Activated CD4-positive, alpha-beta T cell treated with anti-CD3 and anti-CD28 coated beads for 36 hours (primary cell): ENCODE results near the gene UNC5B. TPM values are rescaled to one million over a fixed set of nuclear protein-coding genes. Genes with fewer than 3 reads are reported as not detected.

Experiments used
- ATAC-seq: fragments of 200-7000 bp; cut with Tn5 transposase; one replicate; pipeline ENCODE4 v1.10.0; 2021; ENCODE audit warnings: mild to moderate bottlenecking, moderate library complexity
- CTCF ChIA-PET: fragments of 350-600 bp; sonication (Branson Sonifier 250); formaldehyde crosslinking; loops from one replicate; lab custom pipeline; 2021; ENCODE audit warnings: antibody characterized with exemption; lab: Charles Lee
- POLR2A ChIA-PET: fragments of 350-600 bp; sonication (Branson Sonifier 250); formaldehyde crosslinking; loops from one replicate; lab custom pipeline; 2021; ENCODE audit warnings: antibody characterized with exemption, inconsistent platforms; lab: Charles Lee
- DNase-seq: peaks from one replicate; pipeline ENCODE4 v3.0.0-alpha.2; 2020
- H3K27ac Mint-ChIP-seq: one replicate; pipeline ENCODE4 v1.8.0; 2021; ENCODE audit warnings: mixed read lengths
- H3K27me3 Mint-ChIP-seq: one replicate; pipeline ENCODE4 v1.8.0; 2021; ENCODE audit warnings: mixed read lengths
- H3K36me3 Mint-ChIP-seq: one replicate; pipeline ENCODE4 v1.8.0; 2021; ENCODE audit warnings: low read depth, mixed read lengths
- H3K4me1 Mint-ChIP-seq: one replicate; pipeline ENCODE4 v1.8.0; 2021; ENCODE audit warnings: mixed read lengths
- H3K4me3 Mint-ChIP-seq: one replicate; pipeline ENCODE4 v1.8.0; 2021; ENCODE audit warnings: mild to moderate bottlenecking, moderate library complexity, mixed read lengths
- H3K9me3 Mint-ChIP-seq: one replicate; pipeline ENCODE4 v1.8.0; 2021; ENCODE audit warnings: low read depth, mixed read lengths
- intact Hi-C, 2 experiments: fragments of 100-400 bp; cut with DNase I in 1 of 2; cut with micrococcal nuclease in 1 of 2; formaldehyde crosslinking; loops; one replicate each; pipeline versions ENCODE4 v1.14.2 to v1.15.1; 2022 to 2024; cut with DNase I, micrococcal nuclease
- total RNA-seq, 2 experiments: library from RNA; stranded (reverse); gene quantifications; one replicate each; pipeline ENCODE4 v1.2.3, GENCODE V29; 2021

The UNC5B gene
- total RNA-seq, 2 experiments from 2014 or later: 0.05 to 0.09 TPM

- Mint-ChIP-seq H3K9me3 (no peaks in the 10 kb centered on the region), H3K4me3 (no peak overlapping the region), H3K36me3 (no peaks in the 10 kb centered on the region), H3K27ac (no peak overlapping the region), H3K4me1 (no peaks in the 10 kb centered on the region), H3K27me3 (no peaks in the 10 kb centered on the region)
- CTCF ChIA-PET: no interaction called here
- no peak for ATAC-seq
- DNase-seq: no peak
- POLR2A ChIA-PET: no interaction called here
- intact Hi-C loops: no loop called here
Observed at GRCh38 chr10:71251319-71251718, 38.9 kb downstream of the UNC5B start.

- intact Hi-C loops: no loop called here
- no peaks in the 10 kb centered on the region for H3K9me3 Mint-ChIP-seq
- ATAC-seq: no peak
Observed at GRCh38 chr10:71252220-71252619, 39.9 kb downstream of the UNC5B start.

GRCh38 chr10:71253981-71254818 lies 41.8 kb downstream of the UNC5B start:
- ChIA-PET CTCF (interaction anchor here (0.6 kb wide), 1 partner anchor 560 kb away, joined by 3 read pairs; no protein-coding TSS in a partner anchor), POLR2A (no interaction called here)
- H3K27me3 Mint-ChIP-seq: no peaks in the 10 kb centered on the region
- no peaks in the 10 kb centered on the region for H3K36me3 Mint-ChIP-seq
- no peaks in the 10 kb centered on the region for H3K9me3 Mint-ChIP-seq
- H3K4me1 Mint-ChIP-seq: no peaks in the 10 kb centered on the region
- H3K4me3 Mint-ChIP-seq: no peak overlapping the region
- no peak overlapping the region for H3K27ac Mint-ChIP-seq
- intact Hi-C loops: no loop called here
- no peak for ATAC-seq
- no peak for DNase-seq

More at GRCh38 chr10:71252220-71252619, 39.9 kb downstream of the UNC5B start:
- CTCF ChIA-PET: interaction anchor here (1.0 kb wide), 1 partner anchor 133 kb away, joined by 4 read pairs; no protein-coding TSS in a partner anchor
- H3K36me3 Mint-ChIP-seq: no peaks in the 10 kb centered on the region
- H3K27ac Mint-ChIP-seq: no peak overlapping the region
- POLR2A ChIA-PET: no interaction called here
- no peak for DNase-seq
- H3K4me1 Mint-ChIP-seq: no peaks in the 10 kb centered on the region
- no peaks in the 10 kb centered on the region for H3K27me3 Mint-ChIP-seq
- no peak overlapping the region for H3K4me3 Mint-ChIP-seq

GRCh38 chr10:71254834-71255549 lies 42.6 kb downstream of the UNC5B start:
- no peaks in the 10 kb centered on the region for H3K36me3 Mint-ChIP-seq
- intact Hi-C loops: no loop called here
- no peak for DNase-seq
- H3K9me3 Mint-ChIP-seq: no peaks in the 10 kb centered on the region
- no peak overlapping the region for H3K4me3 Mint-ChIP-seq
- ChIA-PET CTCF (interaction anchor here (0.6 kb wide), 1 partner anchor 561 kb away, joined by 3 read pairs; no protein-coding TSS in a partner anchor), POLR2A (no interaction called here)
- no peak for ATAC-seq
- no peaks in the 10 kb centered on the region for H3K4me1 Mint-ChIP-seq
- no peak overlapping the region for H3K27ac Mint-ChIP-seq
- no peaks in the 10 kb centered on the region for H3K27me3 Mint-ChIP-seq

GRCh38 chr10:71255550-71255807 lies 43.1 kb downstream of the UNC5B start:
- Mint-ChIP-seq H3K27me3 (no peaks in the 10 kb centered on the region), H3K36me3 (no peaks in the 10 kb centered on the region), H3K27ac (no peak overlapping the region), H3K4me3 (no peak overlapping the region), H3K9me3 (no peaks in the 10 kb centered on the region), H3K4me1 (no peaks in the 10 kb centered on the region)
- no peak for DNase-seq
- no peak for ATAC-seq
- intact Hi-C loops: no loop called here
- ChIA-PET CTCF (no interaction called here), POLR2A (no interaction called here)

GRCh38 chr10:71255808-71256660 lies 43.7 kb downstream of the UNC5B start:
- Mint-ChIP-seq H3K9me3 (no peaks in the 10 kb centered on the region), H3K4me3 (no peak overlapping the region), H3K36me3 (no peaks in the 10 kb centered on the region), H3K27ac (no peak overlapping the region), H3K4me1 (no peaks in the 10 kb centered on the region), H3K27me3 (no peaks in the 10 kb centered on the region)
- ATAC-seq: no peak
- DNase-seq: no peak
- ChIA-PET CTCF (no interaction called here), POLR2A (no interaction called here)
- intact Hi-C loops: no loop called here

GRCh38 chr10:71256661-71257318 lies 44.4 kb downstream of the UNC5B start:
- no peaks in the 10 kb centered on the region for H3K27me3 Mint-ChIP-seq
- H3K36me3 Mint-ChIP-seq: no peaks in the 10 kb centered on the region
- no peak overlapping the region for H3K4me3 Mint-ChIP-seq
- no peaks in the 10 kb centered on the region for H3K9me3 Mint-ChIP-seq
- ChIA-PET CTCF (no interaction called here), POLR2A (no interaction called here)
- H3K4me1 Mint-ChIP-seq: no peaks in the 10 kb centered on the region
- ATAC-seq (no peak), DNase-seq (no peak)
- intact Hi-C loops: no loop called here
- no peak overlapping the region for H3K27ac Mint-ChIP-seq

- ChIA-PET POLR2A (no interaction called here), CTCF (interaction anchor here (1.1 kb wide), 1 partner anchor 48 kb away, joined by 4 read pairs; no protein-coding TSS in a partner anchor)
- intact Hi-C loops: no loop called here
- Mint-ChIP-seq H3K27ac (no peak overlapping the region), H3K4me1 (no peaks in the 10 kb centered on the region), H3K4me3 (no peak overlapping the region), H3K36me3 (no peaks in the 10 kb centered on the region), H3K9me3 (no peaks in the 10 kb centered on the region), H3K27me3 (no peaks in the 10 kb centered on the region)
- ATAC-seq (no peak), DNase-seq (no peak)
Observed at GRCh38 chr10:71257319-71257997, 45.1 kb downstream of the UNC5B start.

GRCh38 chr10:71258046-71258445 lies 45.7 kb downstream of the UNC5B start:
- intact Hi-C loops: no loop called here
- Mint-ChIP-seq H3K27ac (no peak overlapping the region), H3K4me3 (no peak overlapping the region), H3K36me3 (no peaks in the 10 kb centered on the region), H3K9me3 (no peaks in the 10 kb centered on the region), H3K4me1 (no peaks in the 10 kb centered on the region), H3K27me3 (no peaks in the 10 kb centered on the region)
- DNase-seq: no peak
- ATAC-seq: no peak
- CTCF ChIA-PET: interaction anchor here (1.1 kb wide), 1 partner anchor 49 kb away, joined by 4 read pairs; no protein-coding TSS in a partner anchor
- POLR2A ChIA-PET: no interaction called here

- H3K27me3 Mint-ChIP-seq: no peaks in the 10 kb centered on the region
- H3K27ac Mint-ChIP-seq: no peak overlapping the region
- ATAC-seq (no peak), DNase-seq (no peak)
- H3K4me3 Mint-ChIP-seq: no peak overlapping the region
- no peaks in the 10 kb centered on the region for H3K36me3 Mint-ChIP-seq
- no peaks in the 10 kb centered on the region for H3K4me1 Mint-ChIP-seq
- ChIA-PET POLR2A (no interaction called here), CTCF (interaction anchor here (1.1 kb wide), 1 partner anchor 49 kb away, joined by 4 read pairs; no protein-coding TSS in a partner anchor)
- no peaks in the 10 kb centered on the region for H3K9me3 Mint-ChIP-seq
- intact Hi-C loops: no loop called here
Observed at GRCh38 chr10:71258446-71259145, 46.2 kb downstream of the UNC5B start.
